ENCODE measurements around the gene SIRT6. TPM values are rescaled to one million over a fixed set of nuclear protein-coding genes. Genes with fewer than 3 reads are reported as not detected.

The SIRT6 gene
- total and polyA plus RNA-seq, 10 of the 15 experiments (the other 5 are each of a cell fraction or from before 2014, with no cell fraction given) = 1.3 to 49.6 (median 24.2) TPM

DNA sequence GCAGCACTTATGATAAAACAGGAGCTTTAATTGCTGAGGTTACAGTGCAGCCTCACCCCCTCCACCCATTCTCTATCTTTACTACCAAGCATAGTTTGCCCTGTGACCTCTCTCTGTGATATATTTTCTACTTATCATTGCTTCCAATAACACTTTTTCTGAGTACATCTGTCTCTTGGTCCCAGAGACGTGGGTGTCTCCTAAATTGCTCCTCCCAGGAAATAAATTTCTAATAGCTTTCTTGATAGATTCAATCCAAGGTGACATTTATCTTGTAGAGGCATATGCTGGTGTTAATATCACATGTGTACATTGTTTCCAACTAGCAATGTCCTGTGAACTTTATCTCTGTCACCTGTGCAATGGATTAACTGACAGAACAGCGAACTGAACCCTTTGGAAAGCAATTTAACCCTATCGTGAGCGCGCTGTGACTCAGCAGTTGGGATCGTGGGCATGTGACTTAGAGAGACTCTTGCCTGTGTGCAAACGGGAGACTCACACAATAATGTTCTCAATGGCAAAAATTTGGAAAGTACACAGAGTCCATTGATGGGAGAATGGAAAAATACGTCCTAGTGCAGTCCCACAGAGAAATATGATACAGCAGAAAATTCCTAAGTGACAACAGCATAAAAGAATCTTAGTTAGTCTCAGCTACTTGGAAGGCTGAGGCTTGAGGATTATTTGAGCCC lies 51.5 kb downstream of the SIRT6 start:
- H3K4me2 ChIP-seq (ENCODE audit: control insufficient read depth, insufficient read depth) = no peak overlapping the region
- WGBS (ENCODE audit: insufficient coverage, insufficient replicate concordance, low lambda C conversion rate, missing lambda C conversion rate) = 55% methylated on average over 8 of the region's 8 CpGs
- CTCF ChIA-PET = interaction anchor here (1.0 to 4.2 kb wide), 3 partner anchors 9 to 27 kb away, joined by 3 to 28 read pairs (median 3); no protein-coding TSS in a partner anchor
- no peaks in the 10 kb centered on the region for H3K79me2 ChIP-seq (ENCODE audit: control insufficient read depth, insufficient read depth, low read length)
- SMC1A ChIA-PET (ENCODE audit: uncharacterized antibody, unreplicated experiment) = no interaction called here
- H3K4me1 ChIP-seq (ENCODE audit: control insufficient read depth, insufficient read depth, low read length) = no peaks in the 10 kb centered on the region
- in situ Hi-C loops (cut with MboI) (no loop called here), intact Hi-C loops (cut with micrococcal nuclease; ENCODE audit: unreplicated experiment) (no loop called here)
- FAIRE-seq (no peak), DNase-seq (ENCODE audit: low read depth, low spot score) (no peak), ATAC-seq (no peak)
- no TSS peak for BruUV-seq (replicated peaks)
- H3K27ac ChIP-seq (ENCODE audit: control insufficient read depth, insufficient read depth) = no peak overlapping the region
- H3K9ac ChIP-seq (ENCODE audit: control insufficient read depth, insufficient read depth, low read length) = no peak overlapping the region
- H3K27me3 ChIP-seq (replicated peaks in 1 of 2; ENCODE audit: control insufficient read depth in 2 of 2, insufficient read depth in 2 of 2, low read length in 1 of 2) = no peaks in the 10 kb centered on the region
- POLR2A ChIA-PET = interaction anchor here (0.5 to 0.7 kb wide), 2 partner anchors 15 to 143 kb away, joined by 4 to 7 read pairs; no protein-coding TSS in a partner anchor
- H4K20me1 ChIP-seq (ENCODE audit: control insufficient read depth, insufficient read depth) = no peaks in the 10 kb centered on the region
- TF ChIP-seq SMAD5 (IDR thresholded peaks at IDR 0.05; ENCODE audit: low read depth) (no peak), TAF1 (IDR thresholded peaks at IDR 0.05; ENCODE audit: borderline replicate concordance, low read depth, low read length) (no peak), CHD4 (IDR thresholded peaks at IDR 0.05) (no peak), HCFC1 (IDR thresholded peaks at IDR 0.05; ENCODE audit: low read length) (no peak), SMC3 (IDR thresholded peaks at IDR 0.05; ENCODE audit: borderline replicate concordance, low read length) (no peak), MYB (IDR thresholded peaks at IDR 0.05; ENCODE audit: borderline replicate concordance, low read depth, low read length) (no peak), BHLHE40 (IDR thresholded peaks at IDR 0.05; ENCODE audit: borderline replicate concordance in 1 of 2, low read depth in 2 of 2, low read length in 1 of 2) (no peak), SREBF2 (IDR thresholded peaks at IDR 0.05; ENCODE audit: low read length) (no peak), SMAD1 (IDR thresholded peaks at IDR 0.05; ENCODE audit: low read depth, partially characterized antibody) (no peak), ASH2L (IDR thresholded peaks at IDR 0.05; ENCODE audit: borderline replicate concordance, low read depth) (no peak), CEBPB (IDR thresholded peaks at IDR 0.05; ENCODE audit: borderline replicate concordance in 1 of 2, low read depth in 2 of 2, low read length in 2 of 2) (no peak), JUNB (IDR thresholded peaks at IDR 0.05) (no peak), ZNF274 (IDR thresholded peaks at IDR 0.05; ENCODE audit: insufficient read depth, insufficient read length) (no peak), YY1 (IDR thresholded peaks at IDR 0.05; ENCODE audit: low read depth, low read length) (no peak), MLLT1 (IDR thresholded peaks at IDR 0.05) (no peak), MXI1 (IDR thresholded peaks at IDR 0.05; ENCODE audit: low read depth, low read length) (no peak)
- TF ChIP-seq, protein P1, sequence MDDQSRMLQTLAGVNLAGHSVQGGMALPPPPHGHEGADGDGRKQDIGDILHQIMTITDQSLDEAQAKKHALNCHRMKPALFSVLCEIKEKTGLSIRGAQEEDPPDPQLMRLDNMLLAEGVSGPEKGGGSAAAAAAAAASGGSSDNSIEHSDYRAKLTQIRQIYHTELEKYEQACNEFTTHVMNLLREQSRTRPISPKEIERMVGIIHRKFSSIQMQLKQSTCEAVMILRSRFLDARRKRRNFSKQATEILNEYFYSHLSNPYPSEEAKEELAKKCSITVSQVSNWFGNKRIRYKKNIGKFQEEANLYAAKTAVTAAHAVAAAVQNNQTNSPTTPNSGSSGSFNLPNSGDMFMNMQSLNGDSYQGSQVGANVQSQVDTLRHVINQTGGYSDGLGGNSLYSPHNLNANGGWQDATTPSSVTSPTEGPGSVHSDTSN (IDR thresholded peaks at IDR 0.05; ENCODE audit: insufficient replicate concordance, low read depth, low read length) = no peak
- H3K4me3 ChIP-seq = no peak overlapping the region
- H3K9me3 ChIP-seq (replicated peaks; ENCODE audit: control insufficient read depth, insufficient read depth, low read length) = no peaks in the 10 kb centered on the region
- no peak overlapping the region for H2AFZ ChIP-seq (ENCODE audit: control insufficient read depth, low read depth, low read length)
- RAD21 ChIA-PET (ENCODE audit: unreplicated experiment) = no interaction called here
- no peaks in the 10 kb centered on the region for H3K36me3 ChIP-seq (ENCODE audit: control insufficient read depth in 2 of 2, insufficient read depth in 2 of 2, low read length in 1 of 2)
